ENCODE measurements around the gene NDUFB6.

Gene NDUFB6

GRCh38 chr9:32580631-32581300 lies 7.8 kb upstream of the NDUFB6 start:
- no peak for DNase-seq (ENCODE audit: low read depth)
- no peak overlapping the region for H3K4me3 ChIP-seq (ENCODE audit: low read length)
- TF ChIP-seq, protein P1, sequence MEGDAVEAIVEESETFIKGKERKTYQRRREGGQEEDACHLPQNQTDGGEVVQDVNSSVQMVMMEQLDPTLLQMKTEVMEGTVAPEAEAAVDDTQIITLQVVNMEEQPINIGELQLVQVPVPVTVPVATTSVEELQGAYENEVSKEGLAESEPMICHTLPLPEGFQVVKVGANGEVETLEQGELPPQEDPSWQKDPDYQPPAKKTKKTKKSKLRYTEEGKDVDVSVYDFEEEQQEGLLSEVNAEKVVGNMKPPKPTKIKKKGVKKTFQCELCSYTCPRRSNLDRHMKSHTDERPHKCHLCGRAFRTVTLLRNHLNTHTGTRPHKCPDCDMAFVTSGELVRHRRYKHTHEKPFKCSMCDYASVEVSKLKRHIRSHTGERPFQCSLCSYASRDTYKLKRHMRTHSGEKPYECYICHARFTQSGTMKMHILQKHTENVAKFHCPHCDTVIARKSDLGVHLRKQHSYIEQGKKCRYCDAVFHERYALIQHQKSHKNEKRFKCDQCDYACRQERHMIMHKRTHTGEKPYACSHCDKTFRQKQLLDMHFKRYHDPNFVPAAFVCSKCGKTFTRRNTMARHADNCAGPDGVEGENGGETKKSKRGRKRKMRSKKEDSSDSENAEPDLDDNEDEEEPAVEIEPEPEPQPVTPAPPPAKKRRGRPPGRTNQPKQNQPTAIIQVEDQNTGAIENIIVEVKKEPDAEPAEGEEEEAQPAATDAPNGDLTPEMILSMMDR (conservative IDR thresholded peaks at IDR 0.05; ENCODE audit: low read depth, low read length) = no peak

DNA sequence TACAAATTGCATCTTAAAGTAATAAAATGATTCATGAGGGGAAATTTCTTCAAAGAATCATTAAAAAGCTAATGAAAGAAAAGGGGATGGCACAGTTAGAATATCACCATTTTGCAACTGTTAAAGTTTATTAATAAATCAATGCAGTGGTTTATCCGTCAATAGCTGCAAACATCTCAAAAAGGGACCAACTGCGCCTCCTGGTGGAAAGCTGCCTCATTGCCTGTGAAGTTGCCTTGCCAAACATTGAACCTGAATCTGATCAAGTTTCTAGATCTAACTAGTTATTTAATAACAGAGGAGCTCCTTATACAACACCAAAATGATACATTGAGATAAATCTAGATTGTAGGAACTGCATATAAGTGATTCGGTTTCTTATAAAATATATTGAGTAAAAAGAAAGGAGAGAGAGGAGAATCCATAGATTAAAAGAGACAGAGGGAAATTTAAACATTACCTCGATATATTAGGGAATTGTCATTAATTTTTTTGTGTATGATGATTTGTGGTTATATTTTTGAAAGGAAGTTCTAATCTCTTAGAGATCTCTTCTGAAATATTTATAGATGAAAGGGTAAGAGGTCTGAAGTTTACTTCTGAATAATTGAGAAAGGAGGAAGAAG lies 6.9 kb upstream of the NDUFB6 start:
- TF ChIP-seq, protein P1 (conservative IDR thresholded peaks at IDR 0.05; ENCODE audit: low read depth, low read length) = peak; percentile 98
- H3K4me3 ChIP-seq (ENCODE audit: low read length) = no peak overlapping the region
- DNase-seq (ENCODE audit: low read depth) = no peak

GRCh38 chr9:32578976-32579375 lies 6.0 kb upstream of the NDUFB6 start:
- no peak overlapping the region for H3K4me3 ChIP-seq (ENCODE audit: low read length)
- TF ChIP-seq, protein P1 (conservative IDR thresholded peaks at IDR 0.05; ENCODE audit: low read depth, low read length) = no peak
- DNase-seq (ENCODE audit: low read depth) = no peak

DNA sequence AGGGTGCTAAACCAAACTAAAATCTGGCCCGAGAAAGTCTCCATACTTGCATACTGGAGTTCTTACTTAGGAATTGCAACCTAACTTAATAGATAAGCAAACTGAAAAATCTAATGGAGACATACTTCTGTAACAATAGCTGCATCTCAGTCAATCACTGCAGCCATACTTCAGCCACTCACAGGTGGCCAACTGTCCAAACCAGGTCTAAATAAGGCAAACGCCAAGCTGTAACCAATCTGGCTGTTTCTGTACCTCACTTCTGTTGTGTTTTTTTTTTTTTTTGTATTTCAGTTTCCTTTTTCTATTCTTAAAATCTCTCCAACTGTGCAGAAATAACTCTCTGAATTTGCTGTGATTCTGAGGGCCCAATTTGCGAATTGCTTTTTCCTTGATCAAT lies 4.4 kb upstream of the NDUFB6 start:
- no peak for DNase-seq (ENCODE audit: low read depth)
- TF ChIP-seq, protein P1 (conservative IDR thresholded peaks at IDR 0.05; ENCODE audit: low read depth, low read length) = no peak

GRCh38 chr9:32574858-32575257 lies 1.9 kb upstream of the NDUFB6 start:
- no peak for DNase-seq (ENCODE audit: low read depth)
- H3K4me3 ChIP-seq (ENCODE audit: low read length) = no peak overlapping the region
- TF ChIP-seq, protein P1 (conservative IDR thresholded peaks at IDR 0.05; ENCODE audit: low read depth, low read length) = no peak

More for the DNA sequence above, 4.4 kb upstream of the NDUFB6 start:
- no peak overlapping the region for H3K4me3 ChIP-seq (ENCODE audit: low read length)

- TF ChIP-seq, protein P1 (conservative IDR thresholded peaks at IDR 0.05; ENCODE audit: low read depth, low read length) = no peak
- no peak for DNase-seq (ENCODE audit: low read depth)
- no peak overlapping the region for H3K4me3 ChIP-seq (ENCODE audit: low read length)
Measured at GRCh38 chr9:32573821-32574220, 862 bp upstream of the NDUFB6 start.

Data from retinal pigment epithelial cell (primary cell).